Stimulated activated CD8-positive, alpha-beta memory T cell treated with anti-CD3 and anti-CD28 coated beads, Interleukin-12 subunit alpha, Interleukin-12 subunit beta, amount 100 ng/mL, for 4 hours (primary cell): ENCODE results near the gene S100A16.
"Not testable (repeated sequence)": the region's sequence is repeated elsewhere in the genome, so short reads cannot be mapped to it uniquely, and the experiment has no call there.

ENCODE experiments used
- DNase-seq: peaks from one replicate; pipeline ENCODE4 v3.0.0-alpha.2; 2020; ENCODE audit warnings: low read depth

Gene S100A16

DNA sequence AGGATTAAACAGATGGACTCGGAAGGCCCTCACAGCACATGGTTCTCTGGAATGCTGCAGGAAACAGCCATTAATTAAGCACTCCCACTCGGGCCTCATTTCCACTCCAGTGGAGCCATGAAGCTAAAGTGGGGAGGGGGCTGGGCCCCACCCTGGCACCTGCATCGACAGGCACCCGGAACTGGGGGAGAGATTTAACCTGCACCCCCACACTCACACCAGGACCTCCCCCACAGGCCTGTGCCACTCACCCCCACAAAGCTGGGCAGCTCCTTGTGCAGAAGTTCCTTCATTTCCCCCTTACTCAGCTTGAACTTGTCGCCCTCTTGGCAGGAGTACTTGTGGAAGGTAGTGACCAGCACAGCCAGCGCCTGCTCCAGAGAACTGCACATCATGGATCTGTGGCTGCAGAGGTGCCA, 49.4 kb downstream of the S100A16 start:
- DNase-seq: no peak

DNA sequence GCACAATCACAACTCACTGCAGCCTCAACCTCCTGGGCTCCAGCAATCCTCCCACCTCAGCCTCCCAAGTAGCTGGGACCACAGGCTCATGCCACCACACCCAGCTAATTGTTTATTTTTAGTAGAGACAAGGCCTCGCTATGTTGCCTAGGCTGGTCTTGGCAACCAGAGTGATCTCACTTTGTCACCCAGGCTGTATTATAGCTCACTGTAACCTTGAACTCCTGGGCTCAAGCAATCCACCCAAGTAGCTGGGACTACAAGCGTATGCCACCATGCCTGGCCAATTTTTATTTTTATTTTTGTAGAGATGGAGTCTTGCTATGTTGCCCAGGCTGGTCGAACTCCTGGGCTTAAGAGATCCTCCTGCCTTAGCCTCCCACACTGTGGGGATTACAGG, 50.9 kb downstream of the S100A16 start:
- not testable (repeated sequence) for DNase-seq

DNA sequence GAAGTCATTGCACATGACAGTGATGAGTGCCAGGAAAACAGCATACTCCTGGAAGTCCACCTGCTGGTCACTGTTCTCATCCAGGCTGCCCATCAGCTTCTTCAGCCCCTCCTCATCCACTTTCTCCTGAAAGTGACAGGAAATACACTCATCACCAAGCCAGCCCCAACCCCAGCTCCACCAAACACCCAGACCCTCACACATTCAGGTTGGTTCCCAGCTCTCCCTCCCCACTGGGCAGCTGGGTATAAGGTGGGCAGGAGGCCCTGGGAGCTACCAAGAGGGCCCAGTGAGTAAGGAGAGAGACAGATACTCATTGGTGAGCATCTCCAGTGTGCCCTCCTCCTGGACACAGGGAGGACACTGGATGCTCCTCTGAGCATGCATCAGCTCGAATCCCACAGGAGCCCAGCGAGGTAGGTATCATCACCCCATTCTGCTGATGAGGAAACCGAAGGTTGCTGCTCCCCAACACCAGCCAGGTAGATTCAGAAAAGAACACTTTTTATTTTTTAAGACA, 51.4 kb downstream of the S100A16 start:
- no peak for DNase-seq

DNA sequence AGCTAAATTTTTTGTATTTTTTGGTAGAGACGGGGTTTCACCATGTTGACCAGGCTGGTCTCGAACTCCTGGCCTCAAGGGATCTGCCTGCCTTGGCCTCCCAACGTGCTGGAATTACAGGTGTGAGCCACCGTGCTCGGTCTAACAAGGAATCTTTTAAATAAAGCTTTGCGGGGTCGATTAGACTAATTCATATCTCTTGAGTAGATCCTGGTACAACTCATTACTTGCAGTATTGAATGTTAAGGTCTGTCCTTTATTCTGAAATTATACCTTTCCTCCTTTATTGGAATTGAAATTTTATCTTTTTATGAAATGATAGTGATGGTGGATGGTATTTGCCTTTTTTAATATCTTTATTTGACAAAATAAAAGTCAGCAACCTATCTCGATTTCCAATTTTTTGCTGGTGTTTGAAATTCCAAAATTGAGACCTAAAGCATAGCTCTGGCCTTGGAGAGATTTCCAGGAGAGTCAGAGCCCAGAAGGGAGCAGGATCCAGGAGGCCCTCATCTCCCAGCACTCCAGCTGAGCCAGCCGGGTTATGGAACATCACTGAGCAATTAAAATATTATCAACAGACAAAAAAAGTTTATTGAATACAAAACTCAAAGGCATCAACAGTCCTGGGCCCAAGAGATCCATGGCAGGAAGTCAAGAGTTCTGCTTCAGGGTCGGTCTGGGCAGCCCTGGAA, 52.0 kb downstream of the S100A16 start:
- no peak for DNase-seq

DNA sequence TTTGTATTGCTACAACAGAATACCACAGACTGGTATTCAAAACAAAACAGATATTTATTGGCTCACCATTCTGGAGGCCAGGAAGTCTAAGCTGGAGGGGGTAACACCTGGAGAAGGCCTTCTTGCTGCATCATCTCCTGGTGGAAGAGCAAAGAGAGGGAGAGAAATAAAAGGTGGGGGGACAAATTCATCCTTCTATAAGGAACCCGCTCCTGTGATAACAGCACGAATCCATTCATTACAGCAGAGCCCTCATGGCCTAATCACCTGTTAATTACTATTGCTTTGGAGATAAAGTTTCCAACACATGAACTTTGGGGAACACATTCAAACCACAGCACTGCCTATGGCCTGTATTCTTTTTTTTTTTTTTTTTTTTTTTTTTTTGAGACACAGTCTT, 52.7 kb downstream of the S100A16 start:
- no peak for DNase-seq

DNA sequence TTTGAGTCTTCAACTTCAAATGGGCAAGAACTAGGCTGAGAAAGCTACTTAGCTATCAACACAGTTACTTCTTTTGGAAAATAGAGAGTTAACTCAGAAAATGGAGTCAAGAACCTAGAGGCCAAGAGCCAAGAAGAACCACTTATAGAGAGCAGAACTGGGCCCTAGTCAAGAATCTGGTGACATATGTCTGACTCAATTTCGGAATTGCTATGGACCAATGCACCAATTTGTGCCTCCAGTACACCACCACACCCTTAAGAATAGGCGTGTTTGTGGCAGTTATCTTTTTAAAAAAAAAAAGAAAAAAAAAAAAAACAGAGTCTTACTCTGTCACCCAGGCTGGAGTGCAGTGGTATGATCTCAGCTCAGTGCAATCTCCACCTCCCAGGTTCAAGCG, 55.1 kb downstream of the S100A16 start:
- no peak for DNase-seq
